Measurements from ENCODE around the gene PXN.
"Not testable (repeated sequence)": the region's sequence is repeated elsewhere in the genome, so short reads cannot be mapped to it uniquely, and the experiment has no call there.

PXN gene

GRCh38 chr12:120212301-120212700, 53.2 kb downstream of the PXN start:
- DNase-seq (ENCODE audit: insufficient read length, low spot score) (no peak), FAIRE-seq (no peak)

GRCh38 chr12:120211904-120212283, 53.6 kb downstream of the PXN start:
- DNase-seq (ENCODE audit: insufficient read length, low spot score): no peak

GRCh38 chr12:120211243-120211903, 54.2 kb downstream of the PXN start:
- DNase-seq (ENCODE audit: insufficient read length, low spot score) (no peak), FAIRE-seq (no peak)

More at GRCh38 chr12:120211904-120212283, 53.6 kb downstream of the PXN start:
- no peak for FAIRE-seq

GRCh38 chr12:120209851-120210250, 55.7 kb downstream of the PXN start:
- no peak for FAIRE-seq
- no peak for DNase-seq (ENCODE audit: insufficient read length, low spot score)

- no peak for FAIRE-seq
- no peak for DNase-seq (ENCODE audit: insufficient read length, low spot score)
Observed at GRCh38 chr12:120207227-120207626, 58.3 kb downstream of the PXN start.

GRCh38 chr12:120206781-120207180, 58.7 kb downstream of the PXN start:
- not testable (repeated sequence) for DNase-seq (ENCODE audit: insufficient read length, low spot score); FAIRE-seq

GRCh38 chr12:120206228-120206627, 59.3 kb downstream of the PXN start:
- FAIRE-seq (no peak), DNase-seq (ENCODE audit: insufficient read length, low spot score) (no peak)

- no peak for DNase-seq (ENCODE audit: insufficient read length, low spot score)
Observed at GRCh38 chr12:120204171-120204570, 61.4 kb downstream of the PXN start.

GRCh38 chr12:120200364-120200800, 65.1 kb downstream of the PXN start:
- FAIRE-seq (no peak), DNase-seq (ENCODE audit: insufficient read length, low spot score) (no peak)

More at GRCh38 chr12:120204171-120204570, 61.4 kb downstream of the PXN start:
- FAIRE-seq: no peak

- FAIRE-seq (no peak), DNase-seq (ENCODE audit: insufficient read length, low spot score) (peak; percentile 15)
Observed at GRCh38 chr12:120199595-120200306, 65.8 kb downstream of the PXN start.

- no peak for FAIRE-seq
- DNase-seq (ENCODE audit: insufficient read length, low spot score): no peak
Observed at GRCh38 chr12:120199025-120199424, 66.5 kb downstream of the PXN start.

- DNase-seq (ENCODE audit: insufficient read length, low spot score) (no peak), FAIRE-seq (no peak)
Observed at GRCh38 chr12:120197542-120197887, 68.0 kb downstream of the PXN start.

GRCh38 chr12:120196817-120197541, 68.6 kb downstream of the PXN start:
- FAIRE-seq; DNase-seq (ENCODE audit: insufficient read length, low spot score): not testable (repeated sequence)

- DNase-seq (ENCODE audit: insufficient read length, low spot score) (no peak), FAIRE-seq (no peak)
Observed at GRCh38 chr12:120196363-120196762, 69.2 kb downstream of the PXN start.

- no peak for FAIRE-seq
- peak; percentile 81 for DNase-seq (ENCODE audit: insufficient read length, low spot score)
Observed at GRCh38 chr12:120194534-120195395, 70.8 kb downstream of the PXN start, which contains the start of gene GCN1. GCN1 (minus strand) TSS chr12:120194715; CDS start chr12:120194697, 18 bp downstream.

GRCh38 chr12:120194226-120194533, 71.3 kb downstream of the PXN start:
- FAIRE-seq (no peak), DNase-seq (ENCODE audit: insufficient read length, low spot score) (no peak)

- FAIRE-seq; DNase-seq (ENCODE audit: insufficient read length, low spot score): not testable (repeated sequence)
Observed at GRCh38 chr12:120193286-120193685, 72.2 kb downstream of the PXN start.

GRCh38 chr12:120190985-120191480, 74.5 kb downstream of the PXN start:
- DNase-seq (ENCODE audit: insufficient read length, low spot score): no peak
- FAIRE-seq: no peak

- FAIRE-seq: no peak
Observed at GRCh38 chr12:120190386-120190785, 75.1 kb downstream of the PXN start.

GRCh38 chr12:120186654-120187053, 78.9 kb downstream of the PXN start:
- DNase-seq (ENCODE audit: insufficient read length, low spot score) (no peak), FAIRE-seq (no peak)

More at GRCh38 chr12:120190386-120190785, 75.1 kb downstream of the PXN start:
- no peak for DNase-seq (ENCODE audit: insufficient read length, low spot score)

All from HTR-8/SVneo (cell line).